ENCODE data around the gene CISD1. TPM values are rescaled to one million over a fixed set of nuclear protein-coding genes. Genes with fewer than 3 reads are reported as not detected.

The CISD1 gene
- total RNA-seq, 4 donors from 2014 or later = 24.7 to 60.1 (median 47.6) TPM

- 94% methylated on average over 2 to 3 of the region's 3 CpGs for WGBS, 2 donors (ENCODE audit: low coverage in 1 of 2)
- ATAC-seq = no peak
- H3K27ac ChIP-seq = no peak overlapping the region
- TF ChIP-seq EP300 (IDR thresholded peaks at IDR 0.05) = no peak
- no peak for TF ChIP-seq POLR2AphosphoS5 (IDR thresholded peaks at IDR 0.05)
- no peak for TF ChIP-seq CTCF (IDR thresholded peaks at IDR 0.05)
- TF ChIP-seq POLR2A (IDR thresholded peaks at IDR 0.05) = no peak
- H3K27me3 ChIP-seq = peaks cover 44% of the 10 kb centered on the region
- H3K4me1 ChIP-seq = no peaks in the 10 kb centered on the region
- no peak overlapping the region for H3K4me3 ChIP-seq
- H3K9me3 ChIP-seq = no peaks in the 10 kb centered on the region
- no peaks in the 10 kb centered on the region for H3K36me3 ChIP-seq
Measured at GRCh38 chr10:58307676-58308075, 38.7 kb downstream of the CISD1 start.

GRCh38 chr10:58311026-58311425 lies 42.1 kb downstream of the CISD1 start:
- TF ChIP-seq CTCF (IDR thresholded peaks at IDR 0.05) = no peak
- TF ChIP-seq POLR2A (IDR thresholded peaks at IDR 0.05) = no peak
- no peak for TF ChIP-seq POLR2AphosphoS5 (IDR thresholded peaks at IDR 0.05)
- TF ChIP-seq EP300 (IDR thresholded peaks at IDR 0.05) = no peak
- Histone ChIP-seq H3K27me3 (peaks cover 17% of the 10 kb centered on the region), H3K4me1 (no peaks in the 10 kb centered on the region), H3K27ac (no peak overlapping the region), H3K4me3 (no peak overlapping the region), H3K9me3 (no peaks in the 10 kb centered on the region), H3K36me3 (no peaks in the 10 kb centered on the region)
- no peak for ATAC-seq

GRCh38 chr10:58316874-58317273 lies 47.9 kb downstream of the CISD1 start:
- Histone ChIP-seq H3K36me3 (no peaks in the 10 kb centered on the region), H3K4me3 (no peak overlapping the region), H3K4me1 (no peaks in the 10 kb centered on the region), H3K9me3 (no peaks in the 10 kb centered on the region), H3K27me3 (no peaks in the 10 kb centered on the region), H3K27ac (no peak overlapping the region)
- no peak for TF ChIP-seq POLR2AphosphoS5 (IDR thresholded peaks at IDR 0.05)
- no peak for TF ChIP-seq CTCF (IDR thresholded peaks at IDR 0.05)
- no peak for TF ChIP-seq POLR2A (IDR thresholded peaks at IDR 0.05)
- no peak for TF ChIP-seq EP300 (IDR thresholded peaks at IDR 0.05)
- no peak for ATAC-seq

GRCh38 chr10:58318346-58318745 lies 49.4 kb downstream of the CISD1 start:
- no peaks in the 10 kb centered on the region for H3K27me3 ChIP-seq
- no peaks in the 10 kb centered on the region for H3K9me3 ChIP-seq
- WGBS, 2 donors (ENCODE audit: low coverage in 1 of 2) = 40 to 57% methylated on average over 2 of the region's 2 CpGs
- H3K27ac ChIP-seq = no peak overlapping the region
- ATAC-seq = no peak
- H3K36me3 ChIP-seq = no peaks in the 10 kb centered on the region
- H3K4me1 ChIP-seq = no peaks in the 10 kb centered on the region
- TF ChIP-seq CTCF (IDR thresholded peaks at IDR 0.05) (no peak), POLR2AphosphoS5 (IDR thresholded peaks at IDR 0.05) (no peak), POLR2A (IDR thresholded peaks at IDR 0.05) (no peak), EP300 (IDR thresholded peaks at IDR 0.05) (no peak)
- H3K4me3 ChIP-seq = no peak overlapping the region

- WGBS, 2 donors (ENCODE audit: low coverage in 1 of 2) = 91 to 100% methylated on average over 1 of the region's 1 CpG
- H3K4me3 ChIP-seq = no peak overlapping the region
- TF ChIP-seq CTCF (IDR thresholded peaks at IDR 0.05) = no peak
- TF ChIP-seq EP300 (IDR thresholded peaks at IDR 0.05) = no peak
- no peak for TF ChIP-seq POLR2A (IDR thresholded peaks at IDR 0.05)
- TF ChIP-seq POLR2AphosphoS5 (IDR thresholded peaks at IDR 0.05) = no peak
- no peaks in the 10 kb centered on the region for H3K27me3 ChIP-seq
- H3K36me3 ChIP-seq = no peaks in the 10 kb centered on the region
- ATAC-seq = no peak
- no peak overlapping the region for H3K27ac ChIP-seq
- no peaks in the 10 kb centered on the region for H3K9me3 ChIP-seq
- no peaks in the 10 kb centered on the region for H3K4me1 ChIP-seq
Measured at GRCh38 chr10:58319599-58319998, 50.6 kb downstream of the CISD1 start.
